ENCODE data around the gene UBAP2L.

UBAP2L gene

GRCh38 chr1:154174654-154175053, 46.1 kb upstream of the UBAP2L start:
- Histone ChIP-seq H3K4me2 (ENCODE audit: low read depth, low read length, poor library complexity, severe bottlenecking) (no peak overlapping the region), H3F3A (ENCODE audit: low read depth) (peaks cover 18% of the 10 kb centered on the region; the same call in 1 of the 2 replicates), H4K20me1 (ENCODE audit: insufficient read depth, low read length, poor library complexity, severe bottlenecking) (peaks cover 87% of the 10 kb centered on the region), H3K4me3 (ENCODE audit: low read length, poor library complexity, severe bottlenecking) (no peak overlapping the region), H3K9me3 (ENCODE audit: insufficient read depth, low read depth, low read length) (no peaks in the 10 kb centered on the region), H3K27me3 (ENCODE audit: insufficient read depth, low read length, poor library complexity, severe bottlenecking) (no peaks in the 10 kb centered on the region), H3K9ac (ENCODE audit: low read depth, low read length, poor library complexity, severe bottlenecking) (no peak overlapping the region), H3K79me2 (ENCODE audit: insufficient read depth, low read length) (peaks cover 93% of the 10 kb centered on the region), H3K4me1 (ENCODE audit: insufficient read depth, low read length, poor library complexity, severe bottlenecking) (peaks cover 41% of the 10 kb centered on the region), H3K36me3 (ENCODE audit: insufficient read depth, low read length) (peaks cover 59% of the 10 kb centered on the region), H3K9me2 (replicated peaks; ENCODE audit: low read depth, low read length) (no peaks in the 10 kb centered on the region), H2AFZ (ENCODE audit: low read length) (no peak overlapping the region)
- TF ChIP-seq CTCF (conservative IDR thresholded peaks at IDR 0.05; ENCODE audit: low read length) (no peak), EZH2phosphoT487 (IDR thresholded peaks at IDR 0.05; ENCODE audit: borderline replicate concordance) (no peak)

- TF ChIP-seq EZH2phosphoT487 (IDR thresholded peaks at IDR 0.05; ENCODE audit: borderline replicate concordance) = no peak
- no peak for TF ChIP-seq CTCF (conservative IDR thresholded peaks at IDR 0.05; ENCODE audit: low read length)
- Histone ChIP-seq H4K20me1 (ENCODE audit: insufficient read depth, low read length, poor library complexity, severe bottlenecking) (peaks cover 92% of the 10 kb centered on the region), H3K4me1 (ENCODE audit: insufficient read depth, low read length, poor library complexity, severe bottlenecking) (peaks cover 55% of the 10 kb centered on the region), H3K9ac (ENCODE audit: low read depth, low read length, poor library complexity, severe bottlenecking) (peak overlapping the region; percentile 96), H2AFZ (ENCODE audit: low read length) (no peak overlapping the region), H3K27me3 (ENCODE audit: insufficient read depth, low read length, poor library complexity, severe bottlenecking) (no peaks in the 10 kb centered on the region), H3K9me3 (ENCODE audit: insufficient read depth, low read depth, low read length) (no peaks in the 10 kb centered on the region), H3K4me3 (ENCODE audit: low read length, poor library complexity, severe bottlenecking) (peak overlapping the region; percentile 97), H3K36me3 (ENCODE audit: insufficient read depth, low read length) (peaks cover 42% of the 10 kb centered on the region), H3K9me2 (replicated peaks; ENCODE audit: low read depth, low read length) (no peaks in the 10 kb centered on the region), H3K4me2 (ENCODE audit: low read depth, low read length, poor library complexity, severe bottlenecking) (peak overlapping the region; percentile 88), H3F3A (ENCODE audit: low read depth) (peaks cover 18% of the 10 kb centered on the region; the same call in 1 of the 2 replicates), H3K79me2 (ENCODE audit: insufficient read depth, low read length) (peaks cover 96% of the 10 kb centered on the region)
Measured at GRCh38 chr1:154176337-154176736, 44.4 kb upstream of the UBAP2L start.

GRCh38 chr1:154178013-154178412, 42.7 kb upstream of the UBAP2L start:
- Histone ChIP-seq H3K36me3 (ENCODE audit: insufficient read depth, low read length) (peaks cover 26% of the 10 kb centered on the region), H3F3A (ENCODE audit: low read depth) (peaks cover 21% of the 10 kb centered on the region), H3K27me3 (ENCODE audit: insufficient read depth, low read length, poor library complexity, severe bottlenecking) (no peaks in the 10 kb centered on the region), H3K4me2 (ENCODE audit: low read depth, low read length, poor library complexity, severe bottlenecking) (peak overlapping the region; percentile 88), H4K20me1 (ENCODE audit: insufficient read depth, low read length, poor library complexity, severe bottlenecking) (peaks cover 83% of the 10 kb centered on the region), H3K9me2 (replicated peaks; ENCODE audit: low read depth, low read length) (no peaks in the 10 kb centered on the region), H3K4me1 (ENCODE audit: insufficient read depth, low read length, poor library complexity, severe bottlenecking) (peaks cover 56% of the 10 kb centered on the region), H2AFZ (ENCODE audit: low read length) (no peak overlapping the region), H3K9me3 (ENCODE audit: insufficient read depth, low read depth, low read length) (no peaks in the 10 kb centered on the region), H3K9ac (ENCODE audit: low read depth, low read length, poor library complexity, severe bottlenecking) (peak overlapping the region; percentile 96), H3K79me2 (ENCODE audit: insufficient read depth, low read length) (peaks cover 91% of the 10 kb centered on the region), H3K4me3 (ENCODE audit: low read length, poor library complexity, severe bottlenecking) (peak overlapping the region; percentile 97)
- no peak for TF ChIP-seq EZH2phosphoT487 (IDR thresholded peaks at IDR 0.05; ENCODE audit: borderline replicate concordance)
- no peak for TF ChIP-seq CTCF (conservative IDR thresholded peaks at IDR 0.05; ENCODE audit: low read length)
